ENCODE measurements around the gene CA10.

CA10 gene

GRCh38 chr17:51682115-51682514 is 476.4 kb downstream of the CA10 start:
- no peak overlapping the region for H3K9ac ChIP-seq (ENCODE audit: low read length)
- no peaks in the 10 kb centered on the region for H3K4me1 ChIP-seq (ENCODE audit: control insufficient read depth, insufficient read depth, low read length)

DNA sequence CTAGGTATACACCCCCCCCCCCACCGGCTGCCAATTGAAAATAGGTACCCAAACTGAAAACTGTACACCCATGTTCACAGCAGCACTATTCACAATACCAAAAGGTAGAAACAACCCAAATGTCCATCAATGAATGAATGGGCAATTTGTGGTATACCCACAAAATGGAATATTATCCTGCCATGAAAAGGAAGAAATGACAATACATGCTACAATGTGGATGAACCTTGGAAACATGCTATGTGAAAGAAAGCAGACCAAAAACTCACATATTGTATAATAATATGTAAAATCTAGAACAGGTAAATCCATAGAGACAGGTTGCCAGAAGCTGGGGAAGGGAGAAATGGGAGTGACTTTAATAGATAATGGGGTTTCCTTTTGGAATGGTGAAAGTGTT is 480.6 kb downstream of the CA10 start:
- Histone ChIP-seq H3K36me3 (ENCODE audit: control insufficient read depth, insufficient read depth, low read length) (no peaks in the 10 kb centered on the region), H3K27me3 (ENCODE audit: control insufficient read depth, insufficient read depth, low read length) (no peaks in the 10 kb centered on the region), H3K4me1 (ENCODE audit: control insufficient read depth, insufficient read depth, low read length) (no peaks in the 10 kb centered on the region), H3K9ac (ENCODE audit: low read length) (no peak overlapping the region), H3K27ac (ENCODE audit: low read depth, low read length) (no peak overlapping the region), H3K4me3 (ENCODE audit: low read length) (no peak overlapping the region)

More at GRCh38 chr17:51682115-51682514, 476.4 kb downstream of the CA10 start:
- Histone ChIP-seq H3K36me3 (ENCODE audit: control insufficient read depth, insufficient read depth, low read length) (no peaks in the 10 kb centered on the region), H3K27me3 (ENCODE audit: control insufficient read depth, insufficient read depth, low read length) (no peaks in the 10 kb centered on the region), H3K4me3 (ENCODE audit: low read length) (no peak overlapping the region), H3K27ac (ENCODE audit: low read depth, low read length) (no peak overlapping the region)

- Histone ChIP-seq H3K27ac (ENCODE audit: low read depth, low read length) (no peak overlapping the region), H3K36me3 (ENCODE audit: control insufficient read depth, insufficient read depth, low read length) (no peaks in the 10 kb centered on the region), H3K9ac (ENCODE audit: low read length) (no peak overlapping the region), H3K4me1 (ENCODE audit: control insufficient read depth, insufficient read depth, low read length) (no peaks in the 10 kb centered on the region), H3K4me3 (ENCODE audit: low read length) (no peak overlapping the region), H3K27me3 (ENCODE audit: control insufficient read depth, insufficient read depth, low read length) (no peaks in the 10 kb centered on the region)
Measured at GRCh38 chr17:51676691-51677487, 481.6 kb downstream of the CA10 start.

DNA sequence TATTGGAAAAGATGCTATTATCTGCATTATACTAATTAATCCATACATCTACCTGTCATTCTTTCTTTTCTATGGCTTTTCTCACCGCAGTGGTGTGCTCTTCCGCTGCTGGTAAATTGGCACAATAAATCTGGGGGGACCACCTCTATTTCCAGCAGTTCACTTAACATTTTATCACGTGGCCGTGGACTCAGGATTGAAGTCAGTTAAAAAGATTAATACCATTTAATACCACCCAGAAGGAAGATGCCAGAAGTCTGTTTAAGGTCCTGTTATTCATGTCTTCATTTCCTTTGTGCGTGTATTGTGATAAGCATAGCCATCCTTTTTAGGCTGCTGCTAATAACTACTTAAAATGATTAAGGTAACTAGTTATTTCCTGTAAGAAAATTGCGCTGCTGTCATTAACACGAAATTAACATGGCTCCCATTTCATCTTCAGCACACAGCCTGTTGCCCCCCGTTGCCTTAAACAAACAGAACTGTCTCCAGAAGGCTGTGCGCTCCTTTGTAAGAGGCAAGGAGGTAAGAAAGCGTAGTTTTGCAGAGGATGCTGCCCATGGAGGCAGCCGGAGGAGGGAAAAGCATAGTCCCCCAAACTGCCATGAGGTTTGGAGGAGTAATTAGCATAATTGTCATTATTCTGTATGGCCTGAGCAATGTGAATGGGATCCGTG is 483.8 kb downstream of the CA10 start:
- Histone ChIP-seq H3K4me3 (ENCODE audit: low read length) (no peak overlapping the region), H3K9ac (ENCODE audit: low read length) (no peak overlapping the region), H3K27ac (ENCODE audit: low read depth, low read length) (no peak overlapping the region), H3K4me1 (ENCODE audit: control insufficient read depth, insufficient read depth, low read length) (no peaks in the 10 kb centered on the region), H3K27me3 (ENCODE audit: control insufficient read depth, insufficient read depth, low read length) (no peaks in the 10 kb centered on the region), H3K36me3 (ENCODE audit: control insufficient read depth, insufficient read depth, low read length) (no peaks in the 10 kb centered on the region)

DNA sequence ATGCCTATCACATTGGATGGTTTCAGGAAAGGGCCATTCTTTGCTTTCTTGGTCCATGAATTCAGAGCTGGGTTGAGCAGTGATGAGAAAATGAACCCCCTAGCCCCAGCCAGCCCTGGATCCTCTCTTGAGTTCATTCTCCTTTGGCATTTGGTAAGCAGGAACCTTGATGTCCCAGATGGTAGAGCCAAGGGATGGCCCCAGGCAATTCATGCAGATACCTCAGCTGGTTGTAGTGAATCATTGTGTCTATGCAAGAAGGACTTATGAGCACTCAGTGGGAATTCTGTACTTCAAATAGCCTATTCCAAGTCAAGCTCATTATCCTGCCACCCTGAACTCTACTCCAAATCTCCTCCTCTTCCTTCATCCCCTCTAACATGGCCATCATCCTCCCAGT is 485.4 kb downstream of the CA10 start:
- H3K27ac ChIP-seq (ENCODE audit: low read depth, low read length): no peak overlapping the region
- H3K27me3 ChIP-seq (ENCODE audit: control insufficient read depth, insufficient read depth, low read length): no peaks in the 10 kb centered on the region
- no peaks in the 10 kb centered on the region for H3K36me3 ChIP-seq (ENCODE audit: control insufficient read depth, insufficient read depth, low read length)
- no peak overlapping the region for H3K9ac ChIP-seq (ENCODE audit: low read length)
- H3K4me3 ChIP-seq (ENCODE audit: low read length): no peak overlapping the region
- no peaks in the 10 kb centered on the region for H3K4me1 ChIP-seq (ENCODE audit: control insufficient read depth, insufficient read depth, low read length)

- H3K27me3 ChIP-seq (ENCODE audit: control insufficient read depth, insufficient read depth, low read length): no peaks in the 10 kb centered on the region
- no peak overlapping the region for H3K9ac ChIP-seq (ENCODE audit: low read length)
- no peak overlapping the region for H3K4me3 ChIP-seq (ENCODE audit: low read length)
- no peaks in the 10 kb centered on the region for H3K4me1 ChIP-seq (ENCODE audit: control insufficient read depth, insufficient read depth, low read length)
- no peaks in the 10 kb centered on the region for H3K36me3 ChIP-seq (ENCODE audit: control insufficient read depth, insufficient read depth, low read length)
- no peak overlapping the region for H3K27ac ChIP-seq (ENCODE audit: low read depth, low read length)
Measured at GRCh38 chr17:51672065-51672464, 486.4 kb downstream of the CA10 start.

DNA sequence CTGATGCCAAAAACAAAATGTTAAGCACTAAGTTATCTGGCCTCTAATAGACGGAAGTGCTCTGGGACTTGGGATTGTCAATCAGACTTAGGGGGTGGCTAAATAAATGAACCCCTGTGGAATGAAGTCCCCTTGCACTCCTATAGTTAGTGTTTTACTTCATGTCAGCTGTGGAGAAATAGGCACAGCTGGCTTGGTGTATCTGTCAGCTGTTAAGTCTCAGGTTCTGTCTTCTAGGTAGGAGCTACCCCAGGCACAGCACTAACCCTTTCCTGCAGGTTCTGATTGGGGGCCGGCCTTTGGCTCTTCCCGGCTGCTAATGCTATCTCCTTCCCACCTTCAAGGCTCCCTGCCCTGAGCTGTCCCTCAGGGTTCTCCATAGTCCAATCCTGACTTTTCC is 487.6 kb downstream of the CA10 start:
- H3K36me3 ChIP-seq (ENCODE audit: control insufficient read depth, insufficient read depth, low read length): no peaks in the 10 kb centered on the region
- H3K27ac ChIP-seq (ENCODE audit: low read depth, low read length): no peak overlapping the region
- H3K9ac ChIP-seq (ENCODE audit: low read length): no peak overlapping the region
- H3K4me1 ChIP-seq (ENCODE audit: control insufficient read depth, insufficient read depth, low read length): no peaks in the 10 kb centered on the region
- no peaks in the 10 kb centered on the region for H3K27me3 ChIP-seq (ENCODE audit: control insufficient read depth, insufficient read depth, low read length)
- no peak overlapping the region for H3K4me3 ChIP-seq (ENCODE audit: low read length)

GRCh38 chr17:51668963-51669246 is 489.6 kb downstream of the CA10 start:
- H3K27me3 ChIP-seq (ENCODE audit: control insufficient read depth, insufficient read depth, low read length): no peaks in the 10 kb centered on the region
- H3K4me1 ChIP-seq (ENCODE audit: control insufficient read depth, insufficient read depth, low read length): no peaks in the 10 kb centered on the region

GRCh38 chr17:51668155-51668962 is 490.2 kb downstream of the CA10 start:
- Histone ChIP-seq H3K4me3 (ENCODE audit: low read length) (no peak overlapping the region), H3K27ac (ENCODE audit: low read depth, low read length) (no peak overlapping the region), H3K9ac (ENCODE audit: low read length) (no peak overlapping the region), H3K4me1 (ENCODE audit: control insufficient read depth, insufficient read depth, low read length) (no peaks in the 10 kb centered on the region), H3K36me3 (ENCODE audit: control insufficient read depth, insufficient read depth, low read length) (no peaks in the 10 kb centered on the region), H3K27me3 (ENCODE audit: control insufficient read depth, insufficient read depth, low read length) (no peaks in the 10 kb centered on the region)

More at GRCh38 chr17:51668963-51669246, 489.6 kb downstream of the CA10 start:
- Histone ChIP-seq H3K27ac (ENCODE audit: low read depth, low read length) (no peak overlapping the region), H3K9ac (ENCODE audit: low read length) (no peak overlapping the region), H3K4me3 (ENCODE audit: low read length) (no peak overlapping the region), H3K36me3 (ENCODE audit: control insufficient read depth, insufficient read depth, low read length) (no peaks in the 10 kb centered on the region)

DNA sequence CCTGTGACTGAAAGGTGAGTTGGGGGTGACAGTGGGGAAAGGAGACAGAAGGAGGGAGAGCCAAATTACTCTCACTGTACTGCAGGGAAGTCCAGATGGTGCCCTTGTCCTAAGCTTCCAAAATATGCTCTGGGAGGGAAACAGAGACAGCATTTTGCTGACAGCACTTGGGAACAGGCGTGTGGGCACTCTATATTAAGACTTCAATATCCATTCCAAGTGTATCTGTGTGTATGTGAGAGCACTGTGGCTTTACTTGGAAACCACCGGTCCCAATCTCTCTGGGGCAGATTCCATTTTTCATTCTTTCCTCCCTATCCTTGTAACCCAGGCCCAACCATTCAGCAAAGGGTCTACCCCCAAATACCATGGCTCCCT is 490.8 kb downstream of the CA10 start:
- H3K9ac ChIP-seq (ENCODE audit: low read length): no peak overlapping the region
- H3K36me3 ChIP-seq (ENCODE audit: control insufficient read depth, insufficient read depth, low read length): no peaks in the 10 kb centered on the region
- no peak overlapping the region for H3K27ac ChIP-seq (ENCODE audit: low read depth, low read length)
- no peak overlapping the region for H3K4me3 ChIP-seq (ENCODE audit: low read length)
- no peaks in the 10 kb centered on the region for H3K27me3 ChIP-seq (ENCODE audit: control insufficient read depth, insufficient read depth, low read length)
- H3K4me1 ChIP-seq (ENCODE audit: control insufficient read depth, insufficient read depth, low read length): no peaks in the 10 kb centered on the region

DNA sequence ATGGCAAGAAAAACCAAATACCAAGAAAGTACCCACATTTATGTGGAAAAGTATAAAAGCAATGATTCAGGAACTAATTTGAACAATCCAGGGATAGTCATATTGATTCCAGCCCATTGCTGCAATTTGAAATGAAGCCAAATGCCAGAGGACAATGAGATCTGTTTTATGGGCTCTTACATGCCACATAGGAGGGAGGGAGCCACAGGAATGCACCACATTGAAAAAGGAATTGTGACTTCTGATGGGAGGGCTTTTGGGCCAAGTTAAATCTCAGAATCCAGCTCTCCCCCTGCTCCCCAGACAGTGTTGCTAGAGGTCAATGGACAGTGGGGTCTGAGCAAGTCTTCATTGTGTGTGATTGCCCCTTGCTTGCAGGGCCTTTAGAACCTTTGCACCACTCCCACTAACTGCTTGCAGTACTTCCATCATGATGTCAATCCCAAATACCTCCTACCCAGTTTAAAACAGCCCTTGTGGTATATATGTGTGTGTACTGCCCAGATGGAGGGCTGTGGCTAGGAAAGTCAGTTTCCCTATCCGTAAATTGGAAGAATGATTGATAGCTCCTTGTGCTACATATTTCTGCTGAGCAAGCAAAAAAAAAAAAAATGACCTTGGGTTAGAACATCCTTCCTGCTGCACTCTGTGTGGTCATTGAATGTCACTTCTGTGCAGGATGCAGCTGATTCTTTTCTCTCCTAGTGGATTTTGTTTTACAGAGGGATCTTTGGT is 491.4 kb downstream of the CA10 start:
- Histone ChIP-seq H3K36me3 (ENCODE audit: control insufficient read depth, insufficient read depth, low read length) (no peaks in the 10 kb centered on the region), H3K4me1 (ENCODE audit: control insufficient read depth, insufficient read depth, low read length) (no peaks in the 10 kb centered on the region), H3K4me3 (ENCODE audit: low read length) (no peak overlapping the region), H3K27ac (ENCODE audit: low read depth, low read length) (no peak overlapping the region), H3K9ac (ENCODE audit: low read length) (no peak overlapping the region), H3K27me3 (ENCODE audit: control insufficient read depth, insufficient read depth, low read length) (no peaks in the 10 kb centered on the region)
